SK-N-SH (cell line): ENCODE measurements around the gene FOXK2. TPM values are rescaled to one million over a fixed set of nuclear protein-coding genes. Genes with fewer than 3 reads are reported as not detected.

Experiments used
- CTCF ChIA-PET: fragments of 300-600, 350-600 bp; formaldehyde crosslinking; extraction: SDS; loops from one replicate; lab custom pipeline; 2021; lab: Yijun Ruan, JAX
- POLR2A ChIA-PET: fragments of 350-600 bp; sonication (Branson Sonifier 250); formaldehyde crosslinking; extraction: SDS; loops from one replicate; lab custom pipeline; 2020; ENCODE audit warnings: antibody characterized with exemption, inconsistent platforms; lab: Yijun Ruan, JAX
- DNase-seq: peaks from one replicate; pipeline ENCODE4 v3.0.0; 2012
- H2AFZ ChIP-seq: fragments of 200-600 bp; sonication (generic); 2 replicates; pipeline ENCODE4 v1.8.1; 2016; ENCODE audit warnings: antibody characterized with exemption, mild to moderate bottlenecking, low read depth
- H3F3A ChIP-seq: fragments of 200-600 bp; sonication (generic); replicated peaks from 2 replicates; pipeline ENCODE3; 2016; ENCODE audit warnings: antibody characterized with exemption, mild to moderate bottlenecking; ENCODE audit not compliant: insufficient read depth
- H3K27ac ChIP-seq, 2 experiments: fragments of 200-500 bp in 1 of 2; fragments of 200-600 bp in 1 of 2; sonication (Bioruptor generic) in 1 of 2; sonication (generic), shearing (Covaris generic) in 1 of 2; 2 replicates each; pipeline versions ENCODE4 v1.5.1 to v1.6.1; 2014 to 2016; ENCODE audit warnings: low read depth in 2 of 2, inconsistent platforms in 1 of 2, low read length in 1 of 2, mild to moderate bottlenecking in 1 of 2, mixed read lengths in 1 of 2
- H3K27me3 ChIP-seq: fragments of 200-600 bp; sonication (generic), shearing (Covaris generic); 2 replicates; pipeline ENCODE4 v1.6.1; 2016; ENCODE audit warnings: mixed run types; ENCODE audit not compliant: insufficient read depth
- H3K36me3 ChIP-seq, 2 experiments: fragments of 200-500 bp in 1 of 2; fragments of 200-600 bp in 1 of 2; sonication (Bioruptor generic) in 1 of 2; sonication (generic) in 1 of 2; replicated peaks in 1 of 2; 2 replicates each; pipeline versions ENCODE3 to v1.5.1; 2014 to 2016; ENCODE audit warnings: low read length in 1 of 2, mild to moderate bottlenecking in 1 of 2; ENCODE audit not compliant: insufficient read depth in 2 of 2, control insufficient read depth in 1 of 2
- H3K4me1 ChIP-seq, 2 experiments: fragments of 200-500 bp in 1 of 2; fragments of 200-600 bp in 1 of 2; sonication (Bioruptor generic) in 1 of 2; sonication (generic), shearing (Covaris generic) in 1 of 2; 2 replicates each; pipeline versions ENCODE4 v1.5.1 to v1.6.1; 2014 to 2016; ENCODE audit warnings: low read depth in 1 of 2, low read length in 1 of 2, mixed run types in 1 of 2; ENCODE audit not compliant: insufficient read depth in 2 of 2, control insufficient read depth in 1 of 2
- H3K4me2 ChIP-seq: fragments of 200-600 bp; sonication (generic), shearing (Covaris generic); 2 replicates; pipeline ENCODE4 v1.6.1; 2017; ENCODE audit warnings: mixed run types
- H3K4me3 ChIP-seq, 2 experiments: fragments of 200-500 bp in 1 of 2; fragments of 200-600 bp in 1 of 2; sonication (Bioruptor generic) in 1 of 2; sonication (generic), shearing (Covaris generic) in 1 of 2; 2 replicates each; pipeline versions ENCODE4 v1.5.1 to v1.8.1; 2014 to 2016; ENCODE audit warnings: low read depth in 2 of 2, inconsistent platforms in 1 of 2, low read length in 1 of 2, mild to moderate bottlenecking in 1 of 2, mixed read lengths in 1 of 2, moderate library complexity in 1 of 2
- H3K79me2 ChIP-seq: fragments of 200-600 bp; sonication (generic); 2 replicates; pipeline ENCODE4 v1.8.1; 2017; ENCODE audit warnings: mild to moderate bottlenecking; ENCODE audit not compliant: insufficient read depth
- H3K9ac ChIP-seq: fragments of 200-600 bp; sonication (generic); 2 replicates; pipeline ENCODE4 v1.6.1; 2017; ENCODE audit warnings: mixed run types
- H3K9me2 ChIP-seq: fragments of 200-600 bp; sonication (generic); 2 replicates; pipeline ENCODE4 v1.6.1; 2017; ENCODE audit warnings: mixed run types
- H3K9me3 ChIP-seq: fragments of 200-600 bp; sonication (generic); 2 replicates; pipeline ENCODE4 v1.6.1; 2017; ENCODE audit warnings: mixed run types, mild to moderate bottlenecking, moderate library complexity
- H4K20me1 ChIP-seq: fragments of 200-600 bp; sonication (generic); 2 replicates; pipeline ENCODE4 v1.6.1; 2017; ENCODE audit warnings: mild to moderate bottlenecking, mixed run types; ENCODE audit not compliant: insufficient read depth
- FOSL2 ChIP-seq: IDR thresholded peaks from 2 replicates; pipeline ENCODE4 v1.4.0; 2012; ENCODE audit warnings: low read depth, mild to moderate bottlenecking, moderate library complexity, borderline replicate concordance
- FOXM1 ChIP-seq: IDR thresholded peaks from 2 replicates; pipeline ENCODE4 v1.4.0; 2012; ENCODE audit warnings: low read depth, mild to moderate bottlenecking
- GABPA ChIP-seq: IDR thresholded peaks from 2 replicates; pipeline ENCODE4 v1.4.0; 2012; ENCODE audit warnings: low read depth, mild to moderate bottlenecking
- JUND ChIP-seq: IDR thresholded peaks from 2 replicates; pipeline ENCODE4 v1.4.0; 2012
- MXI1 ChIP-seq: IDR thresholded peaks from 2 replicates; pipeline ENCODE4 v1.6.1; 2012; ENCODE audit warnings: mild to moderate bottlenecking, low read depth, low read length, improper control_type of control experiment
- NRF1 ChIP-seq: IDR thresholded peaks from 2 replicates; pipeline ENCODE4 v1.6.1; 2012; ENCODE audit warnings: low read depth, mild to moderate bottlenecking, low read length
- POLR2AphosphoS5 ChIP-seq: IDR thresholded peaks from 2 replicates; pipeline ENCODE4 v1.6.1; 2012; ENCODE audit warnings: low read depth, low read length
- RFX5 ChIP-seq: IDR thresholded peaks from 2 replicates; pipeline ENCODE4 v1.6.1; 2012; ENCODE audit warnings: mild to moderate bottlenecking, improper control_type of control experiment, low read length
- SIN3A ChIP-seq: IDR thresholded peaks from 2 replicates; pipeline ENCODE4 v1.6.1; 2012; ENCODE audit warnings: low read depth, mild to moderate bottlenecking, low read length, moderate library complexity, borderline replicate concordance
- TAF1 ChIP-seq: IDR thresholded peaks from 2 replicates; pipeline ENCODE4 v1.6.1; 2012; ENCODE audit warnings: low read depth, mild to moderate bottlenecking, low read length, moderate library complexity, borderline replicate concordance
- TCF12 ChIP-seq: IDR thresholded peaks from 2 replicates; pipeline ENCODE4 v1.4.0; 2012
- WGBS: methylation state at CpG from one replicate; pipeline ENCODE4 v1.1.6; 2017; ENCODE audit warnings: low lambda C conversion rate; 5-methylcytosine and 5-hydroxymethylcytosine counted together
- polyA plus RNA-seq, 3 experiments: library from polyadenylated mRNA; depleted of rRNA; stranded (reverse); fragments of >200 nt; gene quantifications; 2 replicates each; pipeline ENCODE4 v1.2.3, GENCODE V29; 2012
- TF ChIP-seq, protein P1 (sequence below): fragments of 150-350 bp; IDR thresholded peaks from 2 replicates; pipeline ENCODE4 v1.6.1; 2017; ENCODE audit warnings: antibody characterized with exemption, low read length, low read depth, borderline replicate concordance
- TF ChIP-seq, protein P2 (sequence below): fragments of 150-350 bp; IDR thresholded peaks from 2 replicates; pipeline ENCODE4 v1.6.1; 2016; ENCODE audit warnings: mild to moderate bottlenecking, low read depth, low read length
- TF ChIP-seq, protein P3 (sequence below): IDR thresholded peaks from 2 replicates; pipeline ENCODE4 v1.4.0; 2012; ENCODE audit warnings: low read depth, borderline replicate concordance
- TF ChIP-seq, protein P4 (sequence below): IDR thresholded peaks from 2 replicates; pipeline ENCODE4 v1.4.0; 2012; ENCODE audit warnings: low read depth
- TF ChIP-seq, protein P5 (sequence below): IDR thresholded peaks from 2 replicates; pipeline ENCODE4; 2012

The FOXK2 gene
- polyA plus RNA-seq, 1 of the 3 experiments (the other 2 are of a cell fraction) = 36.4 TPM

DNA sequence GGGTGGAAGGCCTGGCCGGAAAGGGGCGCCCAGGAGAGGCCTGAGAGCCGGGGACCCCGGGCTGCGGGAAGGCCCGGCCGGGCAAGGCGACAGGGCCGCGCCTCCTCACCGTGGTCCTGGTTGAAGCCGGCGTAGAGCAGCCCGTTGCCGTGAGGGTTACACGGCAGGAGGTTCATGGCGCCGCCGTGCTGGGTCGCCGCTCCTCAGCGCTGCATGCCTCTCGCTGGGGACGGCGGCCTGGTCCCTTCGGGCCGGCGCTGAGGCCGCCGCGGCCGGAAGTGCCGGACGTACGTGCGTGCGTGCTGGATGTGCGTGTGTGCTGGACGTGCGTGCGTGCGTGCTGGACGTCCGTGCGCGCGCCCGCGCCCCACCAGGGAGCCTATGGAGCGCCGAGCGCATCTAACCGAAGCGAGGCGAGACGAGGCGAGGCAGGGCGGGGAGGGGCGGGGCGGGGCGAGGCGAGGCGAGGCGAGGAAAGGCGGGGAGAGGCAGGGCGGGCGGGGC, 128.7 kb downstream of the FOXK2 start, which contains the start of gene WDR45B (continued):
- TF ChIP-seq, protein P1, sequence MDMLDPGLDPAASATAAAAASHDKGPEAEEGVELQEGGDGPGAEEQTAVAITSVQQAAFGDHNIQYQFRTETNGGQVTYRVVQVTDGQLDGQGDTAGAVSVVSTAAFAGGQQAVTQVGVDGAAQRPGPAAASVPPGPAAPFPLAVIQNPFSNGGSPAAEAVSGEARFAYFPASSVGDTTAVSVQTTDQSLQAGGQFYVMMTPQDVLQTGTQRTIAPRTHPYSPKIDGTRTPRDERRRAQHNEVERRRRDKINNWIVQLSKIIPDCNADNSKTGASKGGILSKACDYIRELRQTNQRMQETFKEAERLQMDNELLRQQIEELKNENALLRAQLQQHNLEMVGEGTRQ = 0 out of 2 replicates have a peak, but pooled peaks have one; percentile 16
- TF ChIP-seq, protein P2, sequence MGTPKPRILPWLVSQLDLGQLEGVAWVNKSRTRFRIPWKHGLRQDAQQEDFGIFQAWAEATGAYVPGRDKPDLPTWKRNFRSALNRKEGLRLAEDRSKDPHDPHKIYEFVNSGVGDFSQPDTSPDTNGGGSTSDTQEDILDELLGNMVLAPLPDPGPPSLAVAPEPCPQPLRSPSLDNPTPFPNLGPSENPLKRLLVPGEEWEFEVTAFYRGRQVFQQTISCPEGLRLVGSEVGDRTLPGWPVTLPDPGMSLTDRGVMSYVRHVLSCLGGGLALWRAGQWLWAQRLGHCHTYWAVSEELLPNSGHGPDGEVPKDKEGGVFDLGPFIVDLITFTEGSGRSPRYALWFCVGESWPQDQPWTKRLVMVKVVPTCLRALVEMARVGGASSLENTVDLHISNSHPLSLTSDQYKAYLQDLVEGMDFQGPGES = no peak
- TF ChIP-seq JUND (no peak), FOSL2 (no peak)
- TF ChIP-seq, all 33 proteins: peak for 12

DNA sequence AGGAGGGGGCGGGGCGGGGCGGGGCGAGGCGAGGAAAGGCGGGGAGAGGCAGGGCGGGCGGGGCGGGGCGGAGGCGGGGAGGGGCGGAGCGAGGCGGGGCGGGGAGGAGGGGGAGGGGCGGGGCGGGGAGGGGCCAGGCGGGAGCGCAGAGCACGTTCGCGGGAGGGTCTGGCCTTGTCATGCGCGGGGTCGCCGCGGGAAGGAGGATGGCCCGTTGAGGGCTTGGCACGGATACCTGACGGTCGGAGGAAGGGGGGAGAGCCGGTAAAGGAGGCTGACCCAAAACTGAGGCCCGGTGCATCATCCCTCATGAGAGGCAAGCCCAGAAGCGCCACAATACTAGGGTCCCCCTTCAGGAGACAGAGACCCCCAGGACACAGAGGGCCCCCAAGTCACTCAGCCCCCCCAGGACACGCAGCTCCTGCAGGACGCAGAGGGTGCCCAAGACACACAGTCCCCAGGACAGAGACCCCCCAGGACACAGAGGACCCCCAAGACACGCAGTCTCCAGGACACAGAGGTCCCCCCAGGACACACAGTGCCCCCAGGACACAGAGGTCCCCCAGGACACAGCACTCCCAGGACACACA, 129.3 kb downstream of the FOXK2 start:
- Histone ChIP-seq H3K36me3 (peaks cover 7 to 14% of the 10 kb centered on the region in 2 experiments), H3K9me2 (no peaks in the 10 kb centered on the region), H3K4me2 (peak overlapping the region; percentile 82), H2AFZ (peak overlapping the region; percentile 66; the same call in 1 of the 2 replicates), H3K27me3 (no peaks in the 10 kb centered on the region), H4K20me1 (peaks cover 39% of the 10 kb centered on the region), H3K4me1 (peaks cover 10 to 12% of the 10 kb centered on the region in 2 experiments; a peak in 3 of 4 replicates), H3K79me2 (peaks cover 44% of the 10 kb centered on the region), H3K9ac (peak overlapping the region; percentile 43; the same call in 1 of the 2 replicates), H3K4me3 (peak overlapping the region; percentile 53 to 59), H3F3A (peaks cover 14% of the 10 kb centered on the region), H3K9me3 (no peaks in the 10 kb centered on the region), H3K27ac (peak overlapping the region; percentile 32 to 87; a peak in 2 of 4 replicates)
- WGBS = 13% methylated on average over 36 of the region's 37 CpGs
- peak; percentile 95 for DNase-seq
- CTCF ChIA-PET = no interaction called here
- POLR2A ChIA-PET = no interaction called here
- peak; percentile 56 for TF ChIP-seq NRF1
- TF ChIP-seq FOXM1 = no peak
- TF ChIP-seq, protein P3, sequence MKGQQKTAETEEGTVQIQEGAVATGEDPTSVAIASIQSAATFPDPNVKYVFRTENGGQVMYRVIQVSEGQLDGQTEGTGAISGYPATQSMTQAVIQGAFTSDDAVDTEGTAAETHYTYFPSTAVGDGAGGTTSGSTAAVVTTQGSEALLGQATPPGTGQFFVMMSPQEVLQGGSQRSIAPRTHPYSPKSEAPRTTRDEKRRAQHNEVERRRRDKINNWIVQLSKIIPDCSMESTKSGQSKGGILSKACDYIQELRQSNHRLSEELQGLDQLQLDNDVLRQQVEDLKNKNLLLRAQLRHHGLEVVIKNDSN = no peak
- TF ChIP-seq POLR2AphosphoS5 = no peak
- TF ChIP-seq TCF12 = no peak
- TF ChIP-seq TAF1 = 0 out of 2 replicates have a peak, but pooled peaks have one; percentile 19
- TF ChIP-seq, protein P4, sequence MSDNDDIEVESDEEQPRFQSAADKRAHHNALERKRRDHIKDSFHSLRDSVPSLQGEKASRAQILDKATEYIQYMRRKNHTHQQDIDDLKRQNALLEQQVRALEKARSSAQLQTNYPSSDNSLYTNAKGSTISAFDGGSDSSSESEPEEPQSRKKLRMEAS = no peak
- TF ChIP-seq RFX5 = no peak
- TF ChIP-seq GABPA = no peak
- TF ChIP-seq, protein P5, sequence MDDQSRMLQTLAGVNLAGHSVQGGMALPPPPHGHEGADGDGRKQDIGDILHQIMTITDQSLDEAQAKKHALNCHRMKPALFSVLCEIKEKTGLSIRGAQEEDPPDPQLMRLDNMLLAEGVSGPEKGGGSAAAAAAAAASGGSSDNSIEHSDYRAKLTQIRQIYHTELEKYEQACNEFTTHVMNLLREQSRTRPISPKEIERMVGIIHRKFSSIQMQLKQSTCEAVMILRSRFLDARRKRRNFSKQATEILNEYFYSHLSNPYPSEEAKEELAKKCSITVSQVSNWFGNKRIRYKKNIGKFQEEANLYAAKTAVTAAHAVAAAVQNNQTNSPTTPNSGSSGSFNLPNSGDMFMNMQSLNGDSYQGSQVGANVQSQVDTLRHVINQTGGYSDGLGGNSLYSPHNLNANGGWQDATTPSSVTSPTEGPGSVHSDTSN = 0 out of 2 replicates have a peak, but pooled peaks have one; percentile 11
- TF ChIP-seq SIN3A = no peak
- no peak for TF ChIP-seq MXI1
